Activated CD4-positive, alpha-beta memory T cell treated with anti-CD3 and anti-CD28 coated beads, Interleukin-2, amount 10 ng/mL, durations not matched to agents 7 days and 5 days (primary cell): Measurements from ENCODE around the gene RAB3IL1. TPM values are rescaled to one million over a fixed set of nuclear protein-coding genes. Genes with fewer than 3 reads are reported as not detected.

Experiments
- CTCF ChIA-PET: fragments of 350-600 bp; sonication (Branson Sonifier 250); formaldehyde crosslinking; loops from one replicate; lab custom pipeline; 2021; ENCODE audit warnings: antibody characterized with exemption, inconsistent platforms; lab: Charles Lee
- POLR2A ChIA-PET: fragments of 350-600 bp; sonication (Branson Sonifier 250); formaldehyde crosslinking; loops from one replicate; lab custom pipeline; 2021; ENCODE audit warnings: antibody characterized with exemption; lab: Charles Lee
- DNase-seq: peaks from one replicate; pipeline ENCODE4 v3.0.0-alpha.2; 2020
- H3K27ac Mint-ChIP-seq: one replicate; pipeline ENCODE4 v1.8.0; 2021; ENCODE audit warnings: mild to moderate bottlenecking, mixed read lengths
- H3K27me3 Mint-ChIP-seq: one replicate; pipeline ENCODE4 v1.8.0; 2021; ENCODE audit warnings: mixed read lengths
- H3K36me3 Mint-ChIP-seq: one replicate; pipeline ENCODE4 v1.8.0; 2021; ENCODE audit warnings: low read depth, mixed read lengths
- H3K4me1 Mint-ChIP-seq: one replicate; pipeline ENCODE4 v1.8.0; 2021; ENCODE audit warnings: mixed read lengths
- H3K4me3 Mint-ChIP-seq: one replicate; pipeline ENCODE4 v1.8.0; 2021; ENCODE audit warnings: mild to moderate bottlenecking, mixed read lengths
- H3K9me3 Mint-ChIP-seq: one replicate; pipeline ENCODE4 v1.8.0; 2021; ENCODE audit warnings: mixed read lengths
- total RNA-seq, 2 experiments: library from RNA; stranded (reverse); gene quantifications; one replicate each; pipeline ENCODE4 v1.2.3, GENCODE V29; 2021

RAB3IL1 gene
- total RNA-seq, 2 experiments from 2014 or later: not detected

DNA sequence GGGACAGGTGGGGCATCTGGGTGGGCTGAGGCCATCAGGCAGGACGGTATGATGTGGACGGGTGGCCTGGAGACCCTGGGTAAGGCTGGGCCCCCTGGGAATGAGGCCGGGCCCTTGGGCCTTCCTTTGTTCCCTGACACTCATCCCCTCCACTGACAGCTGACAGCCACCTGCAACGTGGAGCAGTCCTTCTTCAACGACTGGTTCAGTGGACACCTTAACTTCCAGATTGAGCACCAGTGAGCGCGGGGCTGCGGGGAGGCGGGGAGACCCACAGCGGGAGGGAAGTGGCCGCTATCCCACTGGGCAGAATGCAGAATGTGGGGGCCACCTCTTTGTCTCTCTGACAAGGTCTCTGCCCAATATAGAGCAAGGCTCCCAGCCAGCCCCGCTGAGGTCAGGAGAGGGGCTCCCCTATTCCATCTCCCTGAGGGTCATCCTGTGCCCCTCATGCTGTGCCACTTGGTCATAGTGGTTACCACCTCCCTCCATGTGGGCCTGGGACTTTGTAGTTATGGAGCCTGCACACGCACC, 53.8 kb downstream of the RAB3IL1 start:
- Mint-ChIP-seq H3K4me3 (no peak overlapping the region), H3K27ac (no peak overlapping the region), H3K4me1 (no peaks in the 10 kb centered on the region), H3K9me3 (no peaks in the 10 kb centered on the region), H3K27me3 (no peaks in the 10 kb centered on the region), H3K36me3 (peaks cover 38% of the 10 kb centered on the region)
- POLR2A ChIA-PET: no interaction called here
- no peak for DNase-seq
- CTCF ChIA-PET: no interaction called here

DNA sequence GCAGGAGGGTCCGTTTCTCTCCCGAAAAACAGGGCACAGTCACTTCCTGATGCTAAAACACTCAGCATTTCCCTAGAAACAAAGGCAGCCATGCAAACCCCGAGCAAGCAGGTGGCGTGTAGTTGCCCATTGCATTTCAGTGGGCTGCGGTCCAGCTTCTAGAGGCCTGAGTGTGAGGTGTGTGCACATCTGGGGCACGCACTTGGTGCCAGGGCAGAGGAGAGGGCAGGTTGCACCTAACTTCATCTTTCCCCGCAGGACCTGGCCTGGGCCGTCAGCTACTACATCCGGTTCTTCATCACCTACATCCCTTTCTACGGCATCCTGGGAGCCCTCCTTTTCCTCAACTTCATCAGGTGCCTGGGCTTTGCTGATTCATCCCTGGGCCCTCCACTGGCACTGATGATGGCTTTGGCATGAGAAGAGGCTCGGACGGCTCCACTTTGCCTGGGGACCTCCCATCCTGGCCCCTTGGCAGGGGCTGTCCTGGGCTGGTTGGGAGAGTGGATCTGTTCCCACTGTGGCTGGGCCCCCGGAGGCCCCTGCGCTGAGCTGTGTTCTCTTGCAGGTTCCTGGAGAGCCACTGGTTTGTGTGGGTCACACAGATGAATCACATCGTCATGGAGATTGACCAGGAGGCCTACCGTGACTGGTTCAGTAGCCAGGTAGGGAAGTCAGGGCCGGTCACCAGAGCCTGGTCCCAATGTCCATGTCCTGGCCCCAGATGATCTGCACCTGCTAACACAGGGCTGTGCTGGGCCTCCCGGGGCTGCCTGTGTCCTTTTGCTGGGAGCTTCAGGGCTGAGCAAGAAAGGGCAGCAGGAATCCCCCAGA, 54.4 kb downstream of the RAB3IL1 start:
- H3K4me1 Mint-ChIP-seq: no peaks in the 10 kb centered on the region
- H3K36me3 Mint-ChIP-seq: peaks cover 40% of the 10 kb centered on the region
- ChIA-PET CTCF (interaction anchor here (0.8 kb wide), 1 partner anchor 8 kb away, joined by 3 read pairs; no protein-coding TSS in a partner anchor), POLR2A (no interaction called here)
- H3K27me3 Mint-ChIP-seq: no peaks in the 10 kb centered on the region
- H3K27ac Mint-ChIP-seq: no peak overlapping the region
- H3K4me3 Mint-ChIP-seq: no peak overlapping the region
- no peak for DNase-seq
- no peaks in the 10 kb centered on the region for H3K9me3 Mint-ChIP-seq

- ChIA-PET POLR2A (no interaction called here), CTCF (interaction anchor here (1.0 kb wide), 1 partner anchor 64 kb away, joined by 4 read pairs; no protein-coding TSS in a partner anchor)
- H3K27ac Mint-ChIP-seq: no peak overlapping the region
- no peak overlapping the region for H3K4me3 Mint-ChIP-seq
- no peaks in the 10 kb centered on the region for H3K27me3 Mint-ChIP-seq
- no peaks in the 10 kb centered on the region for H3K9me3 Mint-ChIP-seq
- DNase-seq: no peak
- H3K4me1 Mint-ChIP-seq: no peaks in the 10 kb centered on the region
- H3K36me3 Mint-ChIP-seq: peaks cover 40% of the 10 kb centered on the region
These were observed 55.7 kb downstream of the RAB3IL1 start for GRCh38 chr11:61861634-61862033.

GRCh38 chr11:61860054-61860903, 57.1 kb downstream of the RAB3IL1 start:
- Mint-ChIP-seq H3K4me1 (no peaks in the 10 kb centered on the region), H3K36me3 (peaks cover 34% of the 10 kb centered on the region), H3K27ac (no peak overlapping the region), H3K27me3 (no peaks in the 10 kb centered on the region), H3K9me3 (no peaks in the 10 kb centered on the region), H3K4me3 (no peak overlapping the region)
- DNase-seq: no peak
- ChIA-PET CTCF (interaction anchor here (1.0 kb wide), 1 partner anchor 63 kb away, joined by 4 read pairs; no protein-coding TSS in a partner anchor), POLR2A (no interaction called here)

- POLR2A ChIA-PET: no interaction called here
- H3K27me3 Mint-ChIP-seq: no peaks in the 10 kb centered on the region
- H3K36me3 Mint-ChIP-seq: peaks cover 38% of the 10 kb centered on the region
- no peak for DNase-seq
- no peak overlapping the region for H3K27ac Mint-ChIP-seq
- CTCF ChIA-PET: no interaction called here
- no peak overlapping the region for H3K4me3 Mint-ChIP-seq
- H3K4me1 Mint-ChIP-seq: peaks cover 1% of the 10 kb centered on the region
- H3K9me3 Mint-ChIP-seq: no peaks in the 10 kb centered on the region
These were observed 61.3 kb downstream of the RAB3IL1 start for GRCh38 chr11:61855939-61856680.

DNA sequence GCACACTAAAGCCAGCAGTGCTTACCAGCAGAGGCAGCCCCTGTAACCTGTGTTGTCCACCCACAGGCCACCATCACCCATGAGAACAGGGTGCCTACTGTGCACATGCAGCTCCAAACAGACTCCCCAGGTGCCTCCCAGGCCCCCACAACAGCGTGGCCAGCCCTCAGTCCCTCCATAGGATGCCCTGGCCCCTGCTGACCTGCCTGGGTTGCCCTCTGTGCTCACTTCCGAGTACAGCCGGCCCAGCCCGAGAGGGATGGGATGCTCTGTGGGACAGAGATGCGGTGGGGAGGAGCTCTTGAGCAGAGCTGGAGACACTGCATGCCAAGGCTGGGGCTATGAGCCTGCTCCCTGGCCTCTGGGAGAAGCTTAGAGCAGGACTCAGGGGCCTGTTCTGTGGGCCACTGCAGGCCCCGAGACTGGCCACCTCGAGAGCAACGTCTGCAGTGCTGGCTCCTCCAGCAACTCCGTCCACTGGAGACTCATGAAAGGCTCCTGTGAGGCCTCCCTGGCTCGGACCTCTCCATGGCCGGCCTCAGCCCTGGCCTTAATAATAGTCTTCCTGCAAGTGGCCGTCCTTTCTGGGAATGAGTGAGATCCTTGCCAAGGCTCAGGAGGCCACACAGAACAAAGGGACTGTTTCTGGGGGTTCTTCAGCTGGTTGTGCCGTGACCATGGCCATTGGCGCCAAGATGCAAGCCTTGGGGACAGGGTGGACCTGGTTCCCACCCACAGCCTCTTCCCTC, 62.2 kb downstream of the RAB3IL1 start:
- CTCF ChIA-PET: no interaction called here
- Mint-ChIP-seq H3K9me3 (no peaks in the 10 kb centered on the region), H3K4me1 (peaks cover 1% of the 10 kb centered on the region)

DNA sequence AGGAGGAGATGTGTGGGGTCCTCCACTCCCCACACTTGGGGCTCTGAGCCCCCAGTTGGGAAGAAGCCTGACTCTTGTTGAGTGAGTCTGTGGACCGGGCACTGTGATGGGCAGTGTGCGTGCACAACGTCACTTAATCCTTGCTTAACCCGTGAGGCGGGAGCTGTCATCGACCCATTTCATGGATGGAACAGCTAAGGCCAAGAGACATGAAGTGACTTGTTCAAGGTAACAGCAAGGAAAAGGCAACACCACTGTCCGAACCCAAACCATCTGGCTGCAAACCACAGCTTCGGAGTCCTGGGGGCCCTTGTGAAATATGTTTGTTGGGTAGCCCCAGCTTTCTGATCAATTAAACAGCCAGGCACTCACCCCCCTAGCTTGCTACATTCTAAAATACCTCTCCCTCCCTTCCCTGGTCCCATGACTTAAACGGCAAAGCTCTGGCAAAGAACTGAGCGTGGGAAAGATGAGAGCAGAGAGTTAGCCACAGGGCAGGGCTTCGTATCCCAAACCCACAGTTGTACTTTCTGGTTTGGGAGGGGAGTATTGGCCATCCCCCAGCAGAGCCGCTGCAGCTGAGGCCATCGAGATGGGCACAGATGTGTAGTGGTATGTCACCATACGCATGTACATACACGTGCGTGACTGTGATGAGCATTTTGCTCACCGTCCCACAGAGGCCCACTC, 63.0 kb downstream of the RAB3IL1 start:
- Mint-ChIP-seq H3K4me3 (no peak overlapping the region), H3K4me1 (peaks cover 1% of the 10 kb centered on the region), H3K36me3 (peaks cover 45% of the 10 kb centered on the region), H3K27ac (no peak overlapping the region), H3K27me3 (no peaks in the 10 kb centered on the region), H3K9me3 (no peaks in the 10 kb centered on the region)
- ChIA-PET POLR2A (no interaction called here), CTCF (no interaction called here)
- no peak for DNase-seq

More for the DNA sequence above, 62.2 kb downstream of the RAB3IL1 start:
- POLR2A ChIA-PET: no interaction called here
- H3K27me3 Mint-ChIP-seq: no peaks in the 10 kb centered on the region
- H3K36me3 Mint-ChIP-seq: peaks cover 41% of the 10 kb centered on the region
- no peak for DNase-seq
- H3K27ac Mint-ChIP-seq: no peak overlapping the region
- no peak overlapping the region for H3K4me3 Mint-ChIP-seq

DNA sequence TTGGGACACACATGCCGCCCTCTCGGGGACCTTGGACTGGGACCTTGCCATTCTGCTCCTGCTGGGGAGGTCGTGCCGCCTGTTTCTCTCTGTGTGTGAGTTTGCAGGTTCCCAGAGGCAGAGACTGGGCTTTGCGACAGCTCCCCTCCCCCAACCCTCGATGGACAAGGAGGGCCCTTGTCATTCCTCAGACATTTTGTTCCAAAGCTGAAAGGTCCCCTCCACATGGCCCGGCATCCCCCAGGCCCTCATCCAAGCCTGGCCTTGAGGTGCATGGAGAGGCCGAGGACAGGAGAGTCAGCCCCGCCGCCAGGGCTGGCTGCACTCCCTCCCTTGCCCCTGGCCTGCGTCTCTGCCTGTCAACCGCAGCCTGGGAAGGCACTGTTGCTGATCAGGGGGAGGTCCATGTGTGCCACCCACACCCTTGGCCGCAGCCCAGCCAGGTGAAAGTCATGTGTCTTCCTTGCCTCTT, 63.6 kb downstream of the RAB3IL1 start:
- Mint-ChIP-seq H3K27ac (no peak overlapping the region), H3K27me3 (no peaks in the 10 kb centered on the region), H3K9me3 (no peaks in the 10 kb centered on the region), H3K36me3 (peaks cover 38% of the 10 kb centered on the region), H3K4me1 (peaks cover 1% of the 10 kb centered on the region), H3K4me3 (no peak overlapping the region)
- no peak for DNase-seq
- ChIA-PET POLR2A (no interaction called here), CTCF (no interaction called here)

DNA sequence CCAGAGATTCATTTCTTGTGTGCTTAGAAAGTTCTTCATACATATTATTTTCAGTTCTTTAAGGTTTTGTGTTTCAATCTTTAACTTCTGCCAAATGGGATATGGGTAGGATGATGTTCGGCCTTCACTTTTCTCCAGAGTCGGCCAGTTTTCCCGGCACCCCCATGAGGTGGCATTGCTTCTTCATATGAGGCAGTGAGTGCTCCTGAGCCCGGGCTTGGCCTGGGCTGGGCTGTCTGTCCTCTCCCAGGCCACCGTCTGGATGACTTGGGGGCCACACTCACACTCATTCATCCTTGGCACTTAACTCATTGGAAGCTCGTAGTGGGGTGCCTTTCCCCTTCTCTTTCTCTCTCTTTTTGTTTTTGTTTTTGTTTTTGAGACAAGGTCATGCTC, 65.5 kb downstream of the RAB3IL1 start:
- Mint-ChIP-seq H3K4me1 (peaks cover 1% of the 10 kb centered on the region), H3K36me3 (peaks cover 54% of the 10 kb centered on the region), H3K27ac (no peak overlapping the region), H3K27me3 (no peaks in the 10 kb centered on the region), H3K9me3 (no peaks in the 10 kb centered on the region), H3K4me3 (no peak overlapping the region)
- ChIA-PET CTCF (interaction anchor here (1.0 kb wide), 1 partner anchor 230 kb away, joined by 3 read pairs; no protein-coding TSS in a partner anchor), POLR2A (no interaction called here)
- no peak for DNase-seq

- Mint-ChIP-seq H3K4me1 (peaks cover 1% of the 10 kb centered on the region), H3K4me3 (no peak overlapping the region), H3K36me3 (peaks cover 59% of the 10 kb centered on the region), H3K27ac (no peak overlapping the region), H3K27me3 (no peaks in the 10 kb centered on the region), H3K9me3 (no peaks in the 10 kb centered on the region)
- CTCF ChIA-PET: interaction anchor here (1.0 kb wide), 1 partner anchor 230 kb away, joined by 3 read pairs; no protein-coding TSS in a partner anchor
- no peak for DNase-seq
- POLR2A ChIA-PET: no interaction called here
These were observed 66.1 kb downstream of the RAB3IL1 start for GRCh38 chr11:61851113-61851899.

- POLR2A ChIA-PET: no interaction called here
- no peak overlapping the region for H3K27ac Mint-ChIP-seq
- no peaks in the 10 kb centered on the region for H3K9me3 Mint-ChIP-seq
- no peak overlapping the region for H3K4me3 Mint-ChIP-seq
- H3K36me3 Mint-ChIP-seq: peaks cover 62% of the 10 kb centered on the region
- DNase-seq: no peak
- no peaks in the 10 kb centered on the region for H3K27me3 Mint-ChIP-seq
- CTCF ChIA-PET: no interaction called here
- peaks cover 1% of the 10 kb centered on the region for H3K4me1 Mint-ChIP-seq
These were observed 66.7 kb downstream of the RAB3IL1 start for GRCh38 chr11:61850687-61851086.
